DMS 273 (cell line): ENCODE measurements around the gene NR2F1.

Experiments
- DNase-seq: peaks from one replicate; lab custom pipeline; 2025; ENCODE audit not compliant: unreplicated experiment; lab: John Stamatoyannopoulos, UW

NR2F1 gene

GRCh38 chr5:93577854-93578812 is 4.9 kb upstream of the NR2F1 start:
- DNase-seq = no peak

DNA sequence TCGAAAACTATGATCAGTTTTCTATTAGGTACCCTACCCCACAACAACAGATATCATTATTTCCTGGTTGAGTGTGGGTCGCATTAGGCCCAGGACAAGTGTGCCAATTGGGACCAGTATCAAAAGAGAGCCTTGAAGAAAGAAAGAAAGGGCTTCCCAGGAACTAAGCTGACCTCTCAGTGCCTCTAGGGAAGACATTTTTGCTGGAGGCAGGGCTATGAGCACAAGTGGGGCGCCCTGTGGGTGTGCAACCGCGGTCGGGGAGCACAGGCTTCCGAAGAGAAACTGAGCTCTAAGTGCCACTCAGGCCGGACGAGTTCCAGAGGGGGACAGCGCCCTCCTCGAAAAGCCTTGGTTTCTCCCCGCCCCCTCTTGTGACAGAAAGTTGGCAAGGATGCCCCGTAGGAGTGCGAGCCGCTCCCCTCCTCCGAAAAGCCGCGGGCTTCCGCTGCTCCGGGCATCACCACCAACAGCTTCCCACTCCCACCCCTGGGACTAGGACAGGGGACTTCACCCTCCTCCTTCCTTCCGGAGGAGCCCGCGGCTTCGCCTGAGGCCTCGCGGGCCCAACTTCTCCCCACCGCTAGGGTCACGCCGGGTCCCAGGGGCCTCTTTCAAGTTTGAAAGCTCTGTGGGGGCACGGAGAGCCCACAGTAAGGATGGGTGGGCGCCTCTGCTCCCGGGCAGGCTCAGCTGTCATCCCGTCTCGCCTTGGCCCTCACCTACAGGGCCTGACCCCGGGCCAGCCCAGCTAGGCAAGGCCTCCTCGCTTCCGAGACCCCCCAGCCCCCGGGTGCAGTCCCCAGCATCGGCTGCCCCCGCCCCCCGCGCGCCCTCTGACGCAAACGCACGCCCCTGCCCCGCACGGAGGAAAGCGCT is 4.0 kb upstream of the NR2F1 start:
- peak; percentile 35 for DNase-seq

GRCh38 chr5:93579692-93580062 is 3.3 kb upstream of the NR2F1 start:
- DNase-seq = peak; percentile 80

DNA sequence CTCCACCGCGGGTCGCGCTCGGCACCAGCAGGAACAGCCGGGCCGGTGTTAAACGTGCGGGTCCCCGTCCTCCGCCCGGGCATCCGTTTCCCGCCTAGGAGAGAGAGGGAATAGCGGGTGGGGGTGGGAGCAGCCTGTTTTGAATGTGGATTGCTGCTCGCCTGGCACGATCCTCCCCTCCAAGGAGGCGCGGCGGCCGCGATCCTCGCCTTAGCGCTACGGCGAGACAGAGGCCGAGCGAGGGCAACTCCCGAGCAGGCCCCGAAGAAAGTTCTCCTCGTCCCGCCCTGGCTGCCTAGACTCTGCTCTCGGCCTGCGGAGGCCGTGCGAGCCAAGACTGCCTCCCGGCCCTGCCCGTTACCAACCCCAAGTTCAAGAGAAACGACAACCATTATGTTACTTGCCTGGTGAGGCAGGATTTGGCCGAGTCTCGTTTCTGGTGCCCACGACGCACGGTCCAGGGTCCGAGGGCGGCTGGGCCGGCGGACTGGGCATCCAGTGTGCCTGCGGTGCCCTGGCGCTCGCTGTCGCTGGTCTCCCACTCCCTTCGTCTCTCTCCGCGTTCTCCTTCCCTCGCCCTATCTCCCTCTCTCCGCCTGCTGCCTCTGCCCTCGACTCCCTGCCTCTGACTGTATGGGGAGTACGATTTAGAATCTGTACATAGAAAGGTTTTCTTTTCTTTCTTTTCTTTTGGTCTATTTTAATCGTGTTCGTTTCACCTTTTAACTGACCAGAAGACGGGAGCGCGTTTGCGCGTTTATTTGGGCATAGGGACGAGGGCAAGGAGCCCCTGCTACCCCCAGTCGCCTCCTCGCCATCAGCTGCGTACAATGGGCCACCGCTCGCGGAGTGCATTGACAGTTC is 2.7 kb upstream of the NR2F1 start:
- DNase-seq = peak; percentile 80

DNA sequence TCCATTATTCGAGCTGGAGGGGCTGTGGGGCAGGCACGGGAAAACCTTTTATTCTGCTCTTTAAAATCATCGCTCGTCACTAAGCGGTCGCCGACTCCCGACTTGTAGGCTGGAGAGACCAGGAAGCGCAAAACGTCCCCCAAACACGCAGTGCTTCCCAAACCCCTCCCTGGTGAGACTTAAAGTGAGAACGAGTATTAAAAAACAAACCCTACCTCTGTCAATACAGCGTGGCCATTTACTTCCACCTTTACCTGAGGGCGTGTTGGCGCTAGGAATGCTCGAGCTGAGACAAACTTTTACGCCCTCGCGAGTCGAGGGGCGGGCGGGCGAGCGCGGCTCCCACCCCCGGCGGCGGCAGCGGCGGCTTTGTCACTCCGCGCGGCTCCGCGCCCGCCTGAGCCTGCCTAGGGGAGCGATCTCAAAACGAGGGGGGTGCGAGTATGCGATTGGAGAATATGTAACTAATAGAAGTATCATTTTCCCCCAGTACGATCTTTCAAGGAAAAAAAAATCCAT is 2.0 kb upstream of the NR2F1 start, which contains the start of gene NR2F1-AS1:
TSS of gene NR2F1-AS1 (minus strand) at position 293 of the 519 bp plus-strand sequence.
- peak; percentile 77 for DNase-seq

DNA sequence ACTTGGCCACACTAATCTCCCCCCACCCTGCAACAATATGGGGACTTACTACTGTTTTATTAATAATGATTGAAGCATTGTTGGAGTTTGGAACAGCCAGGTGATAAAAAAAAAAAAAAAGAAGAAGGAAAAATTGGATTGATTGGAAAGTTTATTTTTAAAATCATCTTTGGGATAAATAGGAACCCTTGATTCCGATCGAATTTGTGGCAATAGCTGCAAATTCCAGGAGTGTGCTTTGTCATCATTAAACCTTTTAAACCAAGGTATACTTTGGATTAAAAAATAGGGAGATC is 907 bp upstream of the NR2F1 start:
- no peak for DNase-seq

DNA sequence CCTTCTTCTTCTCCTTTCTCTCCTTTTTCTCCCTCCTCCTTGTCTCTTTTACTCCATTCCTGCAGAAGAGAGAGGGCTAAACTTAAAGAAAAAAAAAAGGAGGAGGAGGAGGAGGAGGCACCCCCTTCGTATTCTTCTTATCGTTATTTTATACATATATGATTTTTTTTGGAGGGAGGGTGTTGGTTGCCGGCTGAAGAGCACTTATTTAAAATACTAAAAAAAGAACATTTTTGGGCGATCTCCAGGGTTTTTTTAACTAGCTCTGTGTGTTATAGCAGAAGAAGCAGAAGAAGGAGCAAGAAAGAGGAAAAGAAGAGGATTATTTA is 381 bp downstream of the NR2F1 start:
- DNase-seq = peak; percentile 44

DNA sequence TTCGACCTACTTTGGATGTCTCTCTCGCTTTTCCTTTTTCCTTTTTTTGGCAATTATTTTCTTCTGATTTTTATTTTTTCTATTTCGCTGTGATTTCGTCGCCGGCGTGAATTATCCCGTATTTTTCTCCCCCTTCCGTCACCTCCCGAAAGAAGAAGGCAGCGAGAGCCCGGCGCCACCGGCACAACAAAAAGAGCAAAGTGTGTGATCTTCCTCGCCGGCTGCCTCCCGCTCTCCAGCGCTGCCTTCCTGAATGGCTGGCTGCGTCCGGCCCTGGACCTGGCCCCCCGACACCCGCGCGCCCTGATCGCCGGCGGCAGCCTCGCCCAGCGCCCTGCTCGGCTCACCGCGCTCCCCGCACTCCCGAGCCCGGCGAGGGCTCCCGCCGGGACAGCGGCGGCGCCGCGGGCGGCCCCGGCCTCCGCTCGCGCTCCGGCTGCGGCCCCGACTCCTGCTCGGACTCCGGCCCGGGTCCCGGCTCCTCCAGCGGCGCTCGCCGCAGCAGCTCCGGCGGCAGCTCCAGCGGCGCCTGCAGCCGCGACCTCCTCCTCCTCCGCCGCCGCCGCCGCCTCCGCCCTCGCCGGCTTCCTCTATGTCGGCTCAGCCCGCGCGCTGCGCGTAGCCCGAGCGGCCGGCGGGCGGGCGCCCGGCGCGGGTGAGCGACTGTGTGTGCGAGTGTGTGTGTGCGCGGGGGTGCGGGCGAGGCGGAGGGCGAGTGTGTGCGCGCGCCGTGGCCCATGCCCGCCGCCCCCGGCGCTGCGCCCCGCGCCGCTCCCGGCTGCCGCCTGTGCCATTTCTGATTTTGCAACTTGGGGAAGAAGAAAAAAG is 960 bp downstream of the NR2F1 start:
- DNase-seq = peak; percentile 91

DNA sequence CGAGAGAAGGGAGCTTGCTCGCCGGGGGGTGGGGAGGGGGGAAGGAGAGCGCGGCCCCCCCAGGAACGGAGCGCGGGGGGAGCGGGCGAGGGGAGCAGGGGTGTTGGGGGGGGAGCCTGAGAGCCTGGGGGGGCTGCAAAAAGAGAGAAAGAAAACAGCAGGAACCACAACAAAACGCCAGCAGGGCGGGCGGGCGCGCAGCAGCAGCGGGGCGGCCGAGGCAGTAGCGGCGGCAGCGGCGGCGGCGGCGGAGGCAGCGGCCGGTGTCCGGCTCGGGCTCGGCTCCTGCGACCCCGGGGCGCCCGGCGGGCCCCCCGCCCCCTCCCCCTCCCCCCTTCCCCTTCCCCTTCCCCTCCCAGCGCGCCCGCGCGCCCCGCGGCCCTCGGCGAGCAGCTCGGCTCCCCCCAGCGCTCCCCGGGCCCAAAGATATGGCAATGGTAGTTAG is 1.6 kb downstream of the NR2F1 start:
- peak; percentile 79 for DNase-seq

GRCh38 chr5:93585041-93585766 is 2.2 kb downstream of the NR2F1 start:
- peak; percentile 86 for DNase-seq

DNA sequence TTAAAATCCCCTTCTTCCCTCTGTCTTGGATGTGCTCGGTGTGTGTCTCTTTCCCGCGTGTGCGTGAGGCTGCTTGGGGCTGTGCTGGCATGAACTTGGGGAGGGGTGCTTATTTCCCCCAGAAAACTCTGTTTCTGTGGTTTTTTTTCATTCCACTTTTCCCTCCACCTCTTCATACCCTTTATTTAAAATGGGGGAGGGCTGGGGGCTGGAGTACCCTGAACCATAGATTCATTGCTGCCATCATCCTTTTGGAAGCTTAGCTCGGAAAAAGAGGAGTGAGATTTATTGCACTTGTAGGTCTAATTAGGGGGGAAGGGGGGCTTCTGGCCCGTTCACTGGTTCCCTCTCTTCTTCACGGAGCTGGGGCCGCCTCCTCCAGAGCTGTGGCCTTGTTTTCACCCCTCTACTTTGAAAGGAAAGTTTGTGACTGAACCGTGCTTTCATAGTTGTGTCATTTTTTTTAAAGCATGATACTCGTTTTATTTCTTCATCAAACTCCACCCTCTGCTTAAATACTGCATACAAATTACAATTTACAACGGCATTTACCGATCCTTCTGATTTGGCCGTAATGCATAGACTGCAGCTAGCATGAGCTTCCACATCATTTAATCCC is 2.9 kb downstream of the NR2F1 start:
- peak; percentile 48 for DNase-seq

DNA sequence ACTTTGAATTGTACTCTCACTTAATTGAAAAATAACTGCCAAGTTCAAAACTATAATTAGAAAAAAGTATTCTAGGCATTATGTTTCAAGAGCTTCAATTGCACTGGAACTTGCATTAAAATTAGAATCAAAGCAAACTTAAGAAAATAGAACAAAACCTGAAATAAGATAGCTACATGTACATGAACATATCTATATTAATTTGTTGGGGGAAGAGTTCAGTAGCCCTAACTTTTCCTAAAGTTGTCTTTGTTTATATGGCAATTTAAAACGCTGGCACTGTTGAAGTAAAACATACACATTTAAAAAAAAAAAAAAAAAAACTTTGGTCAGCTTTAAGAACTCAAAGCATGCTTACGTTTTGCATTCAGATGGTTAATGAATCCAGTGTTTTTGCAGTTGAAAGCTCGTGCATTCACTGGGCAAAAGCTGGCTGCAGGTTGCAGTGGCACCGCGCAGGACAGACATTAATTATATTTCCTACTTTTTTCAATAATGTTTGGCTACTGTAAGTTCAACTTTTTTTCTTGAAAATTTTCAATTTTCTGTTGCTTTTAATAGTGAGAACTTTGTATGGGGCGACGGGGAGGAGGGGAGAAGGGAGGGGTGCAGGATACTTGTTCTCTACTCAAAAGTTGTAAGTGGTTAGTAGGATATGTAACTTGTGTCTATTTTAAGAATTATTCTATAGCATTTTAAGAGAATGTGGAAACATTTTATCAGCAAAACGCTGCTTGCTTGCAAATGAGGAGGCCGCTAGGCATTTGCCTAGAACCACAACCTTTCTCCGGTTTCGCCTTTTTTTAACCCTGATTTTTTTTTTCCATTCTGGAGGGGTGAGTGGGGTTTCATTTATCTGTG is 3.9 kb downstream of the NR2F1 start:
- no peak for DNase-seq

- DNase-seq = no peak
Measured at GRCh38 chr5:93587597-93588351, 4.8 kb downstream of the NR2F1 start.

GRCh38 chr5:93588352-93589151 is 5.5 kb downstream of the NR2F1 start:
- no peak for DNase-seq

GRCh38 chr5:93589152-93589828 is 6.3 kb downstream of the NR2F1 start:
- no peak for DNase-seq

DNA sequence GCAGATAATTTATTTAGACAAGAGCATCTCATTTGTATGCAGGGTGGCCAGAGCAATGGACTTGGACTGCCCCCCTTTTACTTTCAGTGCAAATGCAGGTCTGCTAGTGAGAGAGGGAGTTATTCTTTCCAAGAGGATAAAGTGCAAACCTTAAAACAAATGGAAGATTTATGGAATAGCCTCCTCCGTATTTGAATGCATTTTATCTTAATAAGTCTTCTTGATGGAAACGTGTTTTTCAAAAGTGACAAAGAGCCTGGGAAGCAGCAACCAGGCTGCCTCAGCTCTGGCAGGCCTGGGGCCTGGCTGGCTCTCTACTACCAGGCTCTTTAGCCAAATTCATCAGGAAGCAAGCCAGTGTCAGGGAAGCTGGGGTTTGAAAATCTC is 6.8 kb downstream of the NR2F1 start:
- DNase-seq = no peak
